SU-DHL-6 (cell line): Measurements from ENCODE around the gene KRT80.

ENCODE experiments used
- EZH2phosphoT487 ChIP-seq: fragments of 200-600 bp; sonication (generic), shearing (Covaris generic); conservative IDR thresholded peaks from 2 replicates; pipeline ENCODE4 v1.6.1; 2018; ENCODE audit warnings: mild to moderate bottlenecking, antibody characterized with exemption, low read length, moderate library complexity, mixed read lengths
- TF ChIP-seq, protein P1 (sequence below): fragments of 200-600 bp; sonication (generic); IDR thresholded peaks from one replicate; pipeline ENCODE4 v1.5.1; 2017; ENCODE audit warnings: antibody characterized with exemption, mild to moderate bottlenecking, low read length, moderate library complexity; ENCODE audit not compliant: insufficient read depth, poor library complexity, severe bottlenecking

DNA sequence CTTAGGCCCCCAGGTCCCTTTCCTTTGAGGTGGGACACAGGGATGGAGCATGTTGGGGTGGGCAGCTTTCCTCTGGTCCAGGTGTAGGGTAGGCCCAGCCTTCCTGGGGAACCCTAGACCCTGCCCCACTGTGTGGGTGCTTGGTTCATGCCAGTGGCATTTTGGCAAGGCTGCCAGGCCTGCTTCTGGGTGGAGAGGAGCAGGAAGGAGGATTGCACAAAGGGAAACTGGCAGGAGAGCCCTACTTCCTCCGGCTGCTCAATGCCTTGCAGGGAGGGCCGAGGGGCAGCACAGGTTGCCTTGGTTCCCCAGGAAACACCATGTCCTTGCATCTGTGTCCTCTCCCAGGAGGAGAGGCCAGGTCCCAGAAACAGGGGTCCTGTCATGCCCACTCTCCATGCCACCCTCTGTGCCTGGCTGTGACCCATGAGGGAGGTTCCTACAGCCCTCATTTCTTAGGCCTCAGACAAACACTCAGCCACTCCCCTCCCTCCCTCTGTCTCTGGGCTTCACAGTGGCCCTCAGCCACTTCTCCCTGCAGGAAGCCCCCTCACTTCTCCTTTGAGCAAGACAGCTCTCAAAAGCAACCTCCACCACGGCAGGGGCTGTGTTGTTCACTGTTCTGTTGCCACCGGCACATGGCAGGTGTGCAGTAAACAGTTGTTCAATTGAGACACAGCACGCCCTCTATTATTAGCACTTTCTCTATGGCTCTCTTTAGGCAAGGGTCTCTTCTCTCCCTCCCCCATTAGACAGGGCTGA is 6.8 kb upstream of the KRT80 start:
- TF ChIP-seq, protein P1, sequence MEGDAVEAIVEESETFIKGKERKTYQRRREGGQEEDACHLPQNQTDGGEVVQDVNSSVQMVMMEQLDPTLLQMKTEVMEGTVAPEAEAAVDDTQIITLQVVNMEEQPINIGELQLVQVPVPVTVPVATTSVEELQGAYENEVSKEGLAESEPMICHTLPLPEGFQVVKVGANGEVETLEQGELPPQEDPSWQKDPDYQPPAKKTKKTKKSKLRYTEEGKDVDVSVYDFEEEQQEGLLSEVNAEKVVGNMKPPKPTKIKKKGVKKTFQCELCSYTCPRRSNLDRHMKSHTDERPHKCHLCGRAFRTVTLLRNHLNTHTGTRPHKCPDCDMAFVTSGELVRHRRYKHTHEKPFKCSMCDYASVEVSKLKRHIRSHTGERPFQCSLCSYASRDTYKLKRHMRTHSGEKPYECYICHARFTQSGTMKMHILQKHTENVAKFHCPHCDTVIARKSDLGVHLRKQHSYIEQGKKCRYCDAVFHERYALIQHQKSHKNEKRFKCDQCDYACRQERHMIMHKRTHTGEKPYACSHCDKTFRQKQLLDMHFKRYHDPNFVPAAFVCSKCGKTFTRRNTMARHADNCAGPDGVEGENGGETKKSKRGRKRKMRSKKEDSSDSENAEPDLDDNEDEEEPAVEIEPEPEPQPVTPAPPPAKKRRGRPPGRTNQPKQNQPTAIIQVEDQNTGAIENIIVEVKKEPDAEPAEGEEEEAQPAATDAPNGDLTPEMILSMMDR, result no peak
- no peak for TF ChIP-seq EZH2phosphoT487
